Activated CD4-positive, alpha-beta T cell treated with anti-CD3 and anti-CD28 coated beads, Interleukin-2, amount 10 ng/mL, durations not matched to agents 7 days and 5 days (primary cell): ENCODE measurements around the gene HRH1. TPM values are rescaled to one million over a fixed set of nuclear protein-coding genes. Genes with fewer than 3 reads are reported as not detected.

Experiments used
- CTCF ChIA-PET: fragments of 350-600 bp; sonication (Branson Sonifier 250); formaldehyde crosslinking; loops from one replicate; lab custom pipeline; 2021; ENCODE audit warnings: antibody characterized with exemption; lab: Charles Lee
- POLR2A ChIA-PET: fragments of 350-600 bp; sonication (Branson Sonifier 250); formaldehyde crosslinking; loops from one replicate; lab custom pipeline; 2021; ENCODE audit warnings: antibody characterized with exemption; lab: Charles Lee
- DNase-seq: peaks from one replicate; pipeline ENCODE4 v3.0.0-alpha.2; 2020
- H3K27ac Mint-ChIP-seq: one replicate; pipeline ENCODE4 v1.8.0; 2021; ENCODE audit warnings: mild to moderate bottlenecking, moderate library complexity, mixed read lengths
- H3K27me3 Mint-ChIP-seq: one replicate; pipeline ENCODE4 v1.8.0; 2021; ENCODE audit warnings: mixed read lengths
- H3K36me3 Mint-ChIP-seq: one replicate; pipeline ENCODE4 v1.8.0; 2021; ENCODE audit warnings: low read depth, mixed read lengths
- H3K4me1 Mint-ChIP-seq: one replicate; pipeline ENCODE4 v1.8.0; 2021; ENCODE audit warnings: mixed read lengths
- H3K4me3 Mint-ChIP-seq: one replicate; pipeline ENCODE4 v1.8.0; 2021; ENCODE audit warnings: mild to moderate bottlenecking, moderate library complexity, mixed read lengths
- H3K9me3 Mint-ChIP-seq: one replicate; pipeline ENCODE4 v1.8.0; 2021; ENCODE audit warnings: mixed read lengths
- total RNA-seq, 2 experiments: library from RNA; stranded (reverse); gene quantifications; one replicate each; pipeline ENCODE4 v1.2.3, GENCODE V29; 2021

The HRH1 gene
- total RNA-seq, 2 experiments from 2014 or later: 0.25 to 0.27 TPM

DNA sequence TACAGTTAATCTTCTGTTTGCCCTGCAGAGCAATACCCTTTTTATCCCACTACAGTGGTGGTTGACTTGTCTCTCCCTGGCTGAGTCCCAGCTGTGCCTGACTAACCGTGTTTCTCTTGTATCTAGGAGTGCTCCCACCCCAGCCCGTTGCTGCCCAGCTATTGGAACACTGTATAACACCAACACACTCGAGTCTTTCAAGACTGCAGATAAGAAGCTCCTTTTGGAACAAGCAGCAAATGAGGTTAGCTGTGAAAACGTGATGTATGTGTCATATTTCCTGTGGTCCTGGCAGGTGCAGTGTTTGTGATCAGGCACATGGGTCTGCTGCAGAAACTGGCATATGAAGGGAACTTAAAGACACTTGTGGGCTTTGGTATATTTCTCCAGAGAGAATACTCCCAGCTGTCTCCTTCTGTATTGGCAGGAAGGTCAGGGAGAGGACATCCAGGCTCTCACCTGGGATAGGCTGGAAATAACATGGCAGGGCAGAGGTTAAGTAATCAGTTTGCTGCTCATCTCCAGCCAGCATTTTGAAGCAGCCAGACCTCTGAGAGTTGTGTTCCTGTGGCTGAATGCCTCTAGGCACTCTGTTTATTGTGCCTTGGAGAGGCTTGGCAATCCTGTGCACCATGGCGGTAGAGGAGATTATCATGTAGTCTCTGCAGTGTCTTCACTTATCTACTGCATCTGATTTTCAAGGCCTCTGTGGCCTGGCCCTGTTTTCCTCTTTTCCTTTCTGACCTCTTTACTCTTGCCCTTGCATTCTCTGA is 152.7 kb downstream of the HRH1 start:
- Mint-ChIP-seq H3K36me3 (peaks cover 61% of the 10 kb centered on the region), H3K4me3 (no peak overlapping the region), H3K9me3 (no peaks in the 10 kb centered on the region), H3K27me3 (no peaks in the 10 kb centered on the region), H3K27ac (peak overlapping the region; percentile 86), H3K4me1 (peaks cover 30% of the 10 kb centered on the region)
- POLR2A ChIA-PET: interaction anchor here (1.1 to 1.7 kb wide), 2 partner anchors 8 to 16 kb away, joined by 3 to 6 read pairs; no protein-coding TSS in a partner anchor
- peak; percentile 46 for DNase-seq
- CTCF ChIA-PET: interaction anchor here (0.9 to 1.9 kb wide), 8 partner anchors 8 to 398 kb away, joined by 3 to 6 read pairs (median 4); no protein-coding TSS in a partner anchor

DNA sequence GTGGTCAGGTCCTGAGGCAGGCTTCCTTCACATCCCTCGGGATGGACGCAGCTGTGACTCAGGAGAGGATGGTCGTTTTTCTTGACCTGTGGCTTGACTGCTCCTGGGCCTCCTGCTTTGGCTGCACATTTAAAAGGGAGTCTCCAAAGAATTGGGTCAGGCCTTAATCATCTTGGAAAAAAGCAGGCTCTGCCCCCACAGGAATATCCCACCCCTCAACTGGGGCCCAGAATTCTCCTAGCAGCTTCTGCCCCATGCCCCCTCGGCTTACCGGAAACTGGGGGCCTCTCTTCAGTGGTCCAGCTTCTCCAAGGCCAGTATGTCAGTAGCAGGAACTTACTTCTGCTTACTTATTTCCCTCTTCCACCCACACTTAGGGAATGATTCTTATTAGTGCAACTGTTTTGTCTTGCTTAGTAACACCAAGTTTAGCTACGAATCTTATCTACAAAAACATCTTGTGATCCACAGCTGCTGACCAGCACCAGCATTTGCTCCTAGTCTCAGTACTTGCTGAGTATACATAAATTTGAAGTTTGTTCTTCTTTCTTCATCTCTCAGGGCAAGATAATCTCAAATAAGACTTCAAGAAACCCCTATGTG is 153.6 kb downstream of the HRH1 start:
- no peaks in the 10 kb centered on the region for H3K9me3 Mint-ChIP-seq
- peaks cover 56% of the 10 kb centered on the region for H3K36me3 Mint-ChIP-seq
- H3K4me1 Mint-ChIP-seq: peaks cover 30% of the 10 kb centered on the region
- H3K4me3 Mint-ChIP-seq: no peak overlapping the region
- ChIA-PET CTCF (interaction anchor here (0.9 kb wide), 1 partner anchor 20 kb away, joined by 3 read pairs; no protein-coding TSS in a partner anchor), POLR2A (no interaction called here)
- H3K27me3 Mint-ChIP-seq: no peaks in the 10 kb centered on the region
- peak overlapping the region; percentile 86 for H3K27ac Mint-ChIP-seq
- DNase-seq: no peak

DNA sequence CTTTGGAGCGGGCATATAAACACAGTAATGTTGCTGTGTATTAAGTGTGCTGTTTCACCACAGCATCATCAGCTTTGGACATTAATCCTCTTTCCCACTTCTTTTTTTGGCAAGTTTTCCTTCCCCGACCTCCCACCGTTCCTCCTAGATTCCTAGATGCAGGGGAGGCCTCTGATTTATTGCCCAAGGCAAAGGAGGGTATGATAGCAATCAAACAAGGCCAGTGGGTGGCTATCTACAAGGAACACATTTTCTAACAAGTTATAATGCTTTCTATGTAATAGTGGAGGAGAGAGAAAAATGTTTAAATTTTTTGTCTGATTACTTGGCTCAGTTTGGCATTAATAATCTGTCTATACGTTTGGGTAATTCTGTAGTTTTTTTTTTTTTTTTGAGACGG is 156.0 kb downstream of the HRH1 start:
- DNase-seq: no peak
- ChIA-PET CTCF (no interaction called here), POLR2A (no interaction called here)
- H3K27me3 Mint-ChIP-seq: no peaks in the 10 kb centered on the region
- no peaks in the 10 kb centered on the region for H3K9me3 Mint-ChIP-seq
- H3K36me3 Mint-ChIP-seq: peaks cover 54% of the 10 kb centered on the region
- no peak overlapping the region for H3K27ac Mint-ChIP-seq
- peaks cover 23% of the 10 kb centered on the region for H3K4me1 Mint-ChIP-seq
- H3K4me3 Mint-ChIP-seq: no peak overlapping the region

DNA sequence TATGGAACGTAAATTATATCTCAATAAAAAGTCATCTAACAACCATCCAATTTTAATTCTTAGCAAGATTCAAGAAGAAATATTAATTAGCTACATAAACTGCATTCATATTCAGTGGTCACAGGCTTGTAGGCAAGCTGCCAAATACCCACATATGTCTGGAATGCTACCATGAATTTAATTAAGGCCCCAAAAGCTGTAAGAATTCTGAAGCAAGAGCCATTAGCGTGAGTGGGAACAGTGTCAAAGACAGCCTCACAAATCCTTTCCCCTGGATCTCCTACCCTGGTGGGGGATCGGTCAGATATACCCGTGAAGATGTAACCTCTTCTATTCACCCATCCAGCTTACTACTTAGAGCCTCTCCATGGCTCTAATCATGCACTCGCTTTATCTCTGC is 157.9 kb downstream of the HRH1 start:
- POLR2A ChIA-PET: no interaction called here
- H3K4me3 Mint-ChIP-seq: no peak overlapping the region
- DNase-seq: no peak
- no peaks in the 10 kb centered on the region for H3K9me3 Mint-ChIP-seq
- no peak overlapping the region for H3K27ac Mint-ChIP-seq
- peaks cover 6% of the 10 kb centered on the region for H3K4me1 Mint-ChIP-seq
- no peaks in the 10 kb centered on the region for H3K27me3 Mint-ChIP-seq
- CTCF ChIA-PET: interaction anchor here (0.5 to 1.7 kb wide), 2 partner anchors 23 to 1368 kb away, joined by 3 read pairs; no protein-coding TSS in a partner anchor
- H3K36me3 Mint-ChIP-seq: peaks cover 55% of the 10 kb centered on the region

Other genes with a start within 250 kb of the HRH1 start
- not detected for gene SLC6A1, start 161.7 kb upstream of the HRH1 start, total RNA-seq
- 10 to 100 TPM; 29.5 to 34.2 TPM for gene ATG7, start 117.9 kb downstream of the HRH1 start, total RNA-seq